Measurements from ENCODE around the gene CRIM1. TPM values are rescaled to one million over a fixed set of nuclear protein-coding genes. Genes with fewer than 3 reads are reported as not detected.

The CRIM1 gene
- total RNA-seq, 1 experiment from 2014 or later: 46.5 TPM

DNA sequence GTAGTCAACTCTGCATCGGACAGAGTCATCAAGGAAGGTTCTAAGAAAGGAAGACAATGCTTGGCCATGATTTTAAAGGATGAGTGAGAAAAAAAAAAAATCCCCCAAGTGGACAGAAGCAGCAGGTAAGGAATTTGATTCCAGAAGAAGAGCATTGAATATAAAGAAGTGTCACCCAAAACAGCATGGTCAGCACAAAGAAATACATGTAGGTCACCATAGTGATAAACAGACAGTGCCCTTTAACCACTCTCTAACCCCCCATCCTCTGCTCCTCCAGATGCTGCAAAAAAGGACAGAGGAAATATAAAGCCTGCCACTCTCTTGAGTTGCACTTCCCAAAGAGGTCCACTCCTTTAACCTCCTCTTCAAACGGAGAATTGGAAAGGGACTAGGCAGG lies 219.0 kb downstream of the CRIM1 start:
- no peak for DNase-seq (ENCODE audit: low spot score)
- Histone ChIP-seq H3K4me1 (ENCODE audit: insufficient read depth, low read length, poor library complexity, severe bottlenecking) (peaks cover 12% of the 10 kb centered on the region), H3K9me3 (ENCODE audit: low read depth, low read length, poor library complexity, severe bottlenecking) (no peaks in the 10 kb centered on the region), H3K27ac (ENCODE audit: low read depth, low read length, poor library complexity, severe bottlenecking) (no peak overlapping the region), H3K36me3 (ENCODE audit: insufficient read depth, low read length, poor library complexity, severe bottlenecking) (peaks cover 14% of the 10 kb centered on the region), H3K27me3 (replicated peaks; ENCODE audit: insufficient read depth, low read depth, low read length, poor library complexity) (no peaks in the 10 kb centered on the region), H3K4me3 (ENCODE audit: low read depth, low read length, poor library complexity, severe bottlenecking) (no peak overlapping the region)
- TF ChIP-seq EZH2 (IDR thresholded peaks at IDR 0.05; ENCODE audit: borderline replicate concordance, low read depth, low read length, poor library complexity, severe bottlenecking): no peak
- TF ChIP-seq, protein P1, sequence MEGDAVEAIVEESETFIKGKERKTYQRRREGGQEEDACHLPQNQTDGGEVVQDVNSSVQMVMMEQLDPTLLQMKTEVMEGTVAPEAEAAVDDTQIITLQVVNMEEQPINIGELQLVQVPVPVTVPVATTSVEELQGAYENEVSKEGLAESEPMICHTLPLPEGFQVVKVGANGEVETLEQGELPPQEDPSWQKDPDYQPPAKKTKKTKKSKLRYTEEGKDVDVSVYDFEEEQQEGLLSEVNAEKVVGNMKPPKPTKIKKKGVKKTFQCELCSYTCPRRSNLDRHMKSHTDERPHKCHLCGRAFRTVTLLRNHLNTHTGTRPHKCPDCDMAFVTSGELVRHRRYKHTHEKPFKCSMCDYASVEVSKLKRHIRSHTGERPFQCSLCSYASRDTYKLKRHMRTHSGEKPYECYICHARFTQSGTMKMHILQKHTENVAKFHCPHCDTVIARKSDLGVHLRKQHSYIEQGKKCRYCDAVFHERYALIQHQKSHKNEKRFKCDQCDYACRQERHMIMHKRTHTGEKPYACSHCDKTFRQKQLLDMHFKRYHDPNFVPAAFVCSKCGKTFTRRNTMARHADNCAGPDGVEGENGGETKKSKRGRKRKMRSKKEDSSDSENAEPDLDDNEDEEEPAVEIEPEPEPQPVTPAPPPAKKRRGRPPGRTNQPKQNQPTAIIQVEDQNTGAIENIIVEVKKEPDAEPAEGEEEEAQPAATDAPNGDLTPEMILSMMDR (conservative IDR thresholded peaks at IDR 0.05; ENCODE audit: low read depth, low read length): no peak
- intact Hi-C loops (cut with micrococcal nuclease; ENCODE audit: unreplicated experiment): no loop called here
- no TSS peak for BruUV-seq (replicated peaks)
- ChIA-PET CTCF (no interaction called here), POLR2A (ENCODE audit: low non-redundant PET) (no interaction called here)

DNA sequence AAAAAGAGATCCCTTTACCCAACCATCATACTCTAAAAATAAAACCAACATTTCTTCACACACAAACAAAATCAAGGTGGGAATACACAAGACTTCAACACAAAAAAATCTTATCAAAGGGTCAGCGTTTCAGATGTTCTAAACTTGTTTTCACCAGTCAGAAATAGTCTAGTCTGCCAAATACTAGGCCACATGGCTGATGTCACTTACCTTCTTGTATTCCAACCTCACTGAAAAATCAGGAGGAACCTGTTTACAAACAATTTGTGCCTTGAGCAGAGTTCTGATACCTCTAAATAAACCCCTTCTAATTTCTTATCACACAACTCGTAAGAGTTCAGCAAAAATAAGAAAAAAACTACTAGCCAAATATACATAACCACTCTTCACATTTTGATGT lies 222.3 kb downstream of the CRIM1 start:
- TF ChIP-seq, protein P1 (conservative IDR thresholded peaks at IDR 0.05; ENCODE audit: low read depth, low read length): no peak
- no peak for TF ChIP-seq EZH2 (IDR thresholded peaks at IDR 0.05; ENCODE audit: borderline replicate concordance, low read depth, low read length, poor library complexity, severe bottlenecking)
- Histone ChIP-seq H3K9me3 (ENCODE audit: low read depth, low read length, poor library complexity, severe bottlenecking) (no peaks in the 10 kb centered on the region), H3K4me3 (ENCODE audit: low read depth, low read length, poor library complexity, severe bottlenecking) (no peak overlapping the region), H3K27me3 (replicated peaks; ENCODE audit: insufficient read depth, low read depth, low read length, poor library complexity) (no peaks in the 10 kb centered on the region), H3K4me1 (ENCODE audit: insufficient read depth, low read length, poor library complexity, severe bottlenecking) (peaks cover 9% of the 10 kb centered on the region), H3K36me3 (ENCODE audit: insufficient read depth, low read length, poor library complexity, severe bottlenecking) (peaks cover 35% of the 10 kb centered on the region), H3K27ac (ENCODE audit: low read depth, low read length, poor library complexity, severe bottlenecking) (no peak overlapping the region)
- intact Hi-C loops (cut with micrococcal nuclease; ENCODE audit: unreplicated experiment): no loop called here
- ChIA-PET CTCF (no interaction called here), POLR2A (ENCODE audit: low non-redundant PET) (no interaction called here)
- no TSS peak for BruUV-seq (replicated peaks)
- no peak for DNase-seq (ENCODE audit: low spot score)

DNA sequence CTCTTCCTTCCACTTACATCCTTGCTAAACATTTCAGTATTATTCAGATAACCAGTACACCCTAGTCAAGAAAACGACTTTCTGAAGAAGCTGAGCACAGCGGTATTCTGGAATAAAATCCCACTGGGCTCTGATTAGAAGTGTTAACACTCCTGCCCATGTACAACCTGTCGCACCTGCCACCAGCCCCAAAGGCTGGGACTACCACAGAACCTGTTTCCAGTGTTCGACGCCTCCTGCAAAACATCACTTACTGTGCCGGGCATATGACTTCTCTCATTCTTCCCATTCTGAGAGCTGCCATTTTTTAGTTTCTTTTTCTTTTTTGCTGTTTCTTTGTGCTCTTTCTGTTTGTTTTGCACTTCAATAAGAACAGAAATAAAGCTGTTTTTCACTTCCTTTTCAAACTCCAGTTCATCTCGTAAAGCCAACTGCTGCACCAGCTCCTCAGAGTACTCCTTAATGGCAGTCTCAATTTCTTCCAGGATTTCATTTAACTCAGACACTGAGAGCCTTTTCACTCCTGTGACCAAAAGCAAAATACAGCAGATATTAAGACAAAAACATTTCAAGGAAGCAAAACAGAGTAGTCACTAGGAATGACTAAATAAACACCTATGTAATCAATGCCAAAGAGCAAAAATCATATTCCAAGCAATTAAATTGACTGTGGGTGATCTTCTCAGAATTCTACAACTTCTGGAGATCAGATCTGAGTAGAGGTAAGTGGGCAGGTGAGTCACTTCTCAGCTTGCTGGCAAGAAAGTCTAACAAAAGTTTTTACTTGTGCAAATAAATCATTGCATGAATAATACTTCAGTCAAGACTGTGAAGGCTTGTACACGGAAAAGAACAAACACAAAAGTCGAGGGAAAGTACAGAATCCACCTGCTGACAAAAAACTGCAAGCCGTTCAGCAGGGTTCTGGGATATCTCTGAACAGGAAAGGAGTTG lies 223.0 kb downstream of the CRIM1 start:
- intact Hi-C loops (cut with micrococcal nuclease; ENCODE audit: unreplicated experiment): no loop called here

More for the DNA sequence above, 223.0 kb downstream of the CRIM1 start:
- Histone ChIP-seq H3K27me3 (replicated peaks; ENCODE audit: insufficient read depth, low read depth, low read length, poor library complexity) (no peaks in the 10 kb centered on the region), H3K4me1 (ENCODE audit: insufficient read depth, low read length, poor library complexity, severe bottlenecking) (peaks cover 12% of the 10 kb centered on the region), H3K36me3 (ENCODE audit: insufficient read depth, low read length, poor library complexity, severe bottlenecking) (peaks cover 35% of the 10 kb centered on the region), H3K4me3 (ENCODE audit: low read depth, low read length, poor library complexity, severe bottlenecking) (no peak overlapping the region), H3K9me3 (ENCODE audit: low read depth, low read length, poor library complexity, severe bottlenecking) (no peaks in the 10 kb centered on the region), H3K27ac (ENCODE audit: low read depth, low read length, poor library complexity, severe bottlenecking) (no peak overlapping the region)
- no TSS peak for BruUV-seq (replicated peaks)
- ChIA-PET CTCF (interaction anchor here (0.5 kb wide), 1 partner anchor 39 kb away, joined by 6 read pairs; no protein-coding TSS in a partner anchor), POLR2A (ENCODE audit: low non-redundant PET) (no interaction called here)
- TF ChIP-seq, protein P1 (conservative IDR thresholded peaks at IDR 0.05; ENCODE audit: low read depth, low read length): no peak
- TF ChIP-seq EZH2 (IDR thresholded peaks at IDR 0.05; ENCODE audit: borderline replicate concordance, low read depth, low read length, poor library complexity, severe bottlenecking): no peak
- no peak for DNase-seq (ENCODE audit: low spot score)

Data from A673 (cell line).